Vagina (tissue), 2 donors: ENCODE measurements around the gene TMEM145. TPM values are rescaled to one million over a fixed set of nuclear protein-coding genes. Genes with fewer than 3 reads are reported as not detected.

Experiments used
- DNase-seq, 2 donors: peaks; one replicate each; pipeline ENCODE4 v3.0.0-alpha.2; 2017; ENCODE audit errors: extremely low spot score in 2 of 2
- H3K27ac ChIP-seq: fragments of 200-600 bp; sonication (generic); one replicate; pipeline ENCODE4 v1.5.1; 2019
- H3K27me3 ChIP-seq: fragments of 200-600 bp; sonication (generic); one replicate; pipeline ENCODE4 v1.5.1; 2019
- H3K36me3 ChIP-seq, 2 donors: fragments of 200-600 bp; sonication (generic); one replicate each; pipeline ENCODE4 v1.5.1; 2017 to 2019
- H3K4me1 ChIP-seq: fragments of 200-600 bp; sonication (generic); one replicate; pipeline ENCODE4 v1.5.1; 2019
- H3K4me3 ChIP-seq, 2 donors: fragments of 200-600 bp; sonication (generic); 1 replicate in 1 of 2; 2 replicates in 1 of 2; pipeline ENCODE4 v1.5.1; 2016 to 2019
- H3K9me3 ChIP-seq: fragments of 200-600 bp; sonication (generic); one replicate; pipeline ENCODE4 v1.5.1; 2019
- POLR2A ChIP-seq, 2 donors: fragments of 450-650 bp; IDR thresholded peaks; one replicate each; pipeline ENCODE4 v1.6.1; 2017; ENCODE audit warnings: antibody characterized with exemption in 2 of 2, mild to moderate bottlenecking in 2 of 2, moderate library complexity in 2 of 2
- POLR2AphosphoS5 ChIP-seq, 2 donors: sonication (generic); formaldehyde crosslinking; IDR thresholded peaks; one replicate each; pipeline ENCODE4 v1.9.0; 2017; ENCODE audit warnings: antibody characterized with exemption in 2 of 2, mild to moderate bottlenecking in 2 of 2, low read depth in 1 of 2; ENCODE audit not compliant: insufficient read depth in 1 of 2
- intact Hi-C: fragments of 100-400 bp; cut with DNase I; formaldehyde crosslinking; loops from one replicate; pipeline ENCODE4 v1.15.1; 2023
- total RNA-seq: library from RNA; depleted of rRNA; stranded (reverse); fragments of >200 nt; gene quantifications from one replicate; pipeline ENCODE4 v1.2.3, GENCODE V29; 2016
- TF ChIP-seq, protein P1 (sequence below), 3 experiments: fragments of 450-650 bp in 2 of 3; fragments of 200-600 bp in 1 of 3; sonication (generic) in 1 of 3; IDR thresholded peaks; one replicate each; pipeline ENCODE4 v1.5.1; 2017 to 2019; ENCODE audit warnings: antibody characterized with exemption in 3 of 3, mild to moderate bottlenecking in 2 of 3, moderate library complexity in 2 of 3

The TMEM145 gene
- total RNA-seq, 1 donor from 2014 or later: not detected

DNA sequence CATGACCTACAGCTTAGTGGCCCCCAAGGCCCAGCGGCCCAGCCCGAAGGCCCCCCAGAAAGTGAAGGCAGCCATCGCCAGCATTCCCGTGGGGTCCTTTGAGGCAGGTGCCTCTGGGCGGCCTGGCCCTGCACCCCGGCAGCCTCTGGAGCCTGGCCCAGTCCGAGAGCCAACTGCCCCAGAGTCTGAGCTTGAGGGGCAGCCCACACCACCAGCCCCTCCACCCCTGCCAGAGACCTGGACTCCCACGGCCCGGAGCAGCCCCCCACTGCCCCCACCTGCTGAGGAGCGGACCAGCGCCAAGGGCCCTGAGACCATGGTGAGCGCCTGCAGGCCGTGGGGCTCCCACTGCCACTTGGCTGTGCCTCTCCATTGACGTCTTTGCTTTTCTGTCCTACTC lies 20.1 kb upstream of the TMEM145 start:
- DNase-seq: no peak
- Histone ChIP-seq H3K27ac (no peak overlapping the region), H3K9me3 (no peaks in the 10 kb centered on the region), H3K36me3 (peaks cover 0 to 61% of the 10 kb centered on the region in 2 donors), H3K27me3 (no peaks in the 10 kb centered on the region), H3K4me3 (no peak overlapping the region), H3K4me1 (no peaks in the 10 kb centered on the region)
- TF ChIP-seq POLR2AphosphoS5 (IDR thresholded peaks at IDR 0.05; ENCODE audit: insufficient read depth in 1 of 2, low read depth in 1 of 2) (no peak), POLR2A (IDR thresholded peaks at IDR 0.05) (no peak)
- TF ChIP-seq, protein P1, sequence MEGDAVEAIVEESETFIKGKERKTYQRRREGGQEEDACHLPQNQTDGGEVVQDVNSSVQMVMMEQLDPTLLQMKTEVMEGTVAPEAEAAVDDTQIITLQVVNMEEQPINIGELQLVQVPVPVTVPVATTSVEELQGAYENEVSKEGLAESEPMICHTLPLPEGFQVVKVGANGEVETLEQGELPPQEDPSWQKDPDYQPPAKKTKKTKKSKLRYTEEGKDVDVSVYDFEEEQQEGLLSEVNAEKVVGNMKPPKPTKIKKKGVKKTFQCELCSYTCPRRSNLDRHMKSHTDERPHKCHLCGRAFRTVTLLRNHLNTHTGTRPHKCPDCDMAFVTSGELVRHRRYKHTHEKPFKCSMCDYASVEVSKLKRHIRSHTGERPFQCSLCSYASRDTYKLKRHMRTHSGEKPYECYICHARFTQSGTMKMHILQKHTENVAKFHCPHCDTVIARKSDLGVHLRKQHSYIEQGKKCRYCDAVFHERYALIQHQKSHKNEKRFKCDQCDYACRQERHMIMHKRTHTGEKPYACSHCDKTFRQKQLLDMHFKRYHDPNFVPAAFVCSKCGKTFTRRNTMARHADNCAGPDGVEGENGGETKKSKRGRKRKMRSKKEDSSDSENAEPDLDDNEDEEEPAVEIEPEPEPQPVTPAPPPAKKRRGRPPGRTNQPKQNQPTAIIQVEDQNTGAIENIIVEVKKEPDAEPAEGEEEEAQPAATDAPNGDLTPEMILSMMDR (IDR thresholded peaks at IDR 0.05): no peak
- intact Hi-C loops: no loop called here

DNA sequence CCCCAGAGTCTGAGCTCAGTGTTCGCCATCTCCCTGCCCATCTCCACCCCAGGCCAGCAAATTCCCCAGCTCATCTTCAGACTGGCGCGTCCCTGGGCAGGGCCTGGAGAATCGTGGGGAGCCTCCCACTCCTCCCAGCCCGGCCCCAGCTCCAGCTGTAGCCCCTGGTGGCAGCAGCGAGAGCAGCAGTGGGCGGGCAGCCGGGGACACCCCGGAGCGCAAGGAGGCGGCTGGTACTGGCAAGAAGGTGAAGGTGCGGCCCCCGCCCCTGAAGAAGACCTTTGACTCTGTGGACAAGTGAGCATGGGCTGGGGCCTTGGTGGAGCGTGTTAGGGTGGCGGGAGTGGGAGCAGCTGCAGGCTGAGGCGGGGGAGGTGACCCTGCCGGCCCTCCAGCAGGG lies 19.6 kb upstream of the TMEM145 start:
- DNase-seq: no peak
- H3K27me3 ChIP-seq: no peaks in the 10 kb centered on the region
- H3K27ac ChIP-seq: no peak overlapping the region
- peaks cover 0 to 55% of the 10 kb centered on the region in 2 donors for H3K36me3 ChIP-seq
- H3K9me3 ChIP-seq: no peaks in the 10 kb centered on the region
- H3K4me3 ChIP-seq: no peak overlapping the region
- TF ChIP-seq, protein P1 (IDR thresholded peaks at IDR 0.05): no peak
- TF ChIP-seq POLR2AphosphoS5 (IDR thresholded peaks at IDR 0.05; ENCODE audit: insufficient read depth in 1 of 2, low read depth in 1 of 2) (no peak), POLR2A (IDR thresholded peaks at IDR 0.05) (no peak)
- intact Hi-C loops: no loop called here
- H3K4me1 ChIP-seq: no peaks in the 10 kb centered on the region

DNA sequence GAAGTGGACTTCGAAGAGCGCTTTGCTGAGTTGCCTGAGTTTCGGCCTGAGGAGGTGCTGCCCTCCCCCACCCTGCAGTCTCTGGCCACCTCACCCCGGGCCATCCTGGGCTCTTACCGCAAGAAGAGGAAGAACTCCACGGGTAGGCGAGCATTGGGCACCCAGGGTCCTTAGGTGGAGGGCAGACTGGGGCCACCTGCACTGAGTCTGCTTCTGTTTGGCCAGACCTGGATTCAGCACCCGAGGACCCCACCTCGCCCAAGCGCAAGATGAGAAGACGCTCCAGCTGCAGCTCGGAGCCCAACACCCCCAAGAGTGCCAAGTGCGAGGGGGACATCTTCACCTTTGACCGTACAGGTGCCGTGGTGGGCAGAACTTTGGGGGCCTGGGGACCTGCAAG lies 19.2 kb upstream of the TMEM145 start:
- no peak overlapping the region for H3K27ac ChIP-seq
- H3K9me3 ChIP-seq: no peaks in the 10 kb centered on the region
- no peak for TF ChIP-seq POLR2A (IDR thresholded peaks at IDR 0.05)
- intact Hi-C loops: no loop called here
- H3K36me3 ChIP-seq: peaks cover 0 to 51% of the 10 kb centered on the region in 2 donors
- no peak overlapping the region for H3K4me3 ChIP-seq
- no peak for DNase-seq
- no peaks in the 10 kb centered on the region for H3K27me3 ChIP-seq
- H3K4me1 ChIP-seq: no peaks in the 10 kb centered on the region

DNA sequence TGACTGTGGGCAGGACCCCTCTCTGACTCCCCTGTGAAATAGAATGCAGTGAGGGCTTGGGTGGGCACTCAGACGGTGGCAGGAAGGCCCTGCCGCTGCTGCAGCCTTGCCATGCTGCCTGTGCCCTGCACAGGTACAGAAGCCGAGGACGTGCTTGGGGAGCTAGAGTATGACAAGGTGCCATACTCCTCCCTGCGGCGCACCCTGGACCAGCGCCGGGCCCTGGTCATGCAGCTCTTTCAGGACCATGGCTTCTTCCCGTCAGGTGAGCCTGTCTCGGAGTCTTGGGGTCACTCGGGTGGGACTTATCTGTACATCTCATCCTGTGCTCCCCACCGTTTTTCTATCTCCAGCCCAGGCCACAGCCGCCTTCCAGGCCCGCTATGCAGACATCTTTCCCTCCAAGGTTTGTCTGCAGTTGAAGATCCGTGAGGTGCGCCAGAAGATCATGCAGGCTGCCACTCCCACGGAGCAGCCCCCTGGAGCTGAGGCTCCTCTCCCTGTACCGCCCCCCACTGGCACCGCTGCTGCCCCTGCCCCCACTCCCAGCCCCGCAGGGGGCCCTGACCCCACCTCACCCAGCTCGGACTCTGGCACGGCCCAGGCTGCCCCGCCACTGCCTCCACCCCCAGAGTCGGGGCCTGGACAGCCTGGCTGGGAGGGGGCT lies 18.5 kb upstream of the TMEM145 start:
- Histone ChIP-seq H3K36me3 (peaks cover 0 to 44% of the 10 kb centered on the region in 2 donors), H3K9me3 (no peaks in the 10 kb centered on the region), H3K27ac (no peak overlapping the region), H3K4me3 (no peak overlapping the region), H3K27me3 (no peaks in the 10 kb centered on the region), H3K4me1 (no peaks in the 10 kb centered on the region)
- intact Hi-C loops: no loop called here
- TF ChIP-seq, protein P1 (IDR thresholded peaks at IDR 0.05): no peak
- TF ChIP-seq POLR2AphosphoS5 (IDR thresholded peaks at IDR 0.05; ENCODE audit: insufficient read depth in 1 of 2, low read depth in 1 of 2) (no peak), POLR2A (IDR thresholded peaks at IDR 0.05) (no peak)
- no peak for DNase-seq

DNA sequence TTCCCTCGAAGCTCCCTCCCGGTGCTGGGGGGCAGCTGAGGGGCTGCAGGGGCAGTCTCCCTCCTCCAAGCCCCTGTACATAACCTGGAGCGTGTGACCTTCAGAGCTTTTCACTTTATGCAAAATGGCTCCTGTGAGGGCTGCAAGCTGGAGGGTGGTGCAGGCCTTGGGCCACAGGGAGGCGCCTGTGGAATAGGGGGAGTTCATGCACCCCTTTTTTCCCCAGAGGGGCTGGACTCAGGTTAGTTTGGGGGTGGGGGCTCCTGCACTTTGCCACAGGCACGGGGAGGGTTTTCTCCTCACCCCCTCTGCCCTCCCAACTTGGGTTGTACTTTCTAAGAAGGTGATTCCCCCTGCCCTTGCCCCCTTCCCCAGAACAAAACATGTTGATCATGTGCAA lies 17.8 kb upstream of the TMEM145 start:
- intact Hi-C loops: no loop called here
- peaks cover 0 to 37% of the 10 kb centered on the region in 2 donors for H3K36me3 ChIP-seq
- DNase-seq: no peak
- no peaks in the 10 kb centered on the region for H3K9me3 ChIP-seq
- H3K4me1 ChIP-seq: no peaks in the 10 kb centered on the region
- H3K27me3 ChIP-seq: no peaks in the 10 kb centered on the region
- TF ChIP-seq POLR2A (IDR thresholded peaks at IDR 0.05): no peak
- TF ChIP-seq, protein P1 (IDR thresholded peaks at IDR 0.05): no peak
- no peak for TF ChIP-seq POLR2AphosphoS5 (IDR thresholded peaks at IDR 0.05; ENCODE audit: insufficient read depth in 1 of 2, low read depth in 1 of 2)
- no peak overlapping the region for H3K4me3 ChIP-seq
- no peak overlapping the region for H3K27ac ChIP-seq
